ENCODE measurements around the gene CSNK2A1.
"Not testable (repeated sequence)": the region's sequence is repeated elsewhere in the genome, so short reads cannot be mapped to it uniquely, and the experiment has no call there.

Gene CSNK2A1

DNA sequence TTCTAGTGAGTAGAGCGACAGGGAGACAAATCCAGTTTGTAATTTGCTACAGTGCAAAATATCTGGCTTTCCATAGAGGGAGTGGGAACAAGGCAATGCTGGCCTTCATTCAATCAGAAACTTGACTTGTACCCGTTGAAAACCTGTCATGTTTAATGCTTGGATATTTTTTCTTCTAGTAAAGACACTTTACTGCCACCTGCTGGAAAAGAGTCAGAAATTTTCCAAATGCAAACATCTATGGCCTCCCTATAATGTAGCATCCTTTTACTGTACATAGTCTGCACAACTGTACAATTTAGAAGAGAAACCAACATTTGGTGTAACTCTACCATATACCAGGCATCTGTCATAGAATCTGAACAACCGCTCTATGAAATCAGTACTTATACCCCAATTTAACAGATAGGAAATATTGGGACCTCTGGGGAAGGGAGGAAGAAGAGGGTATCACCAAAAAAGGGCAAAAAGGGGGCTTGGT, 64.6 kb downstream of the CSNK2A1 start:
- Histone ChIP-seq H3K9ac (ENCODE audit: low read depth, low read length) (peak overlapping the region; percentile 31), H3K27me3 (ENCODE audit: control insufficient read depth, insufficient read depth, low read length) (no peaks in the 10 kb centered on the region), H3K9me3 (replicated peaks; ENCODE audit: low read length) (no peaks in the 10 kb centered on the region), H3K4me2 (ENCODE audit: low read length) (peak overlapping the region; percentile 60), H3K36me3 (ENCODE audit: insufficient read depth, low read length) (peaks cover 38% of the 10 kb centered on the region), H3K4me3 (ENCODE audit: low read length) (no peak overlapping the region), H3K4me1 (ENCODE audit: control insufficient read depth, insufficient read depth, low read length) (peaks cover 29% of the 10 kb centered on the region)

GRCh38 chr20:478010-478948, 65.3 kb downstream of the CSNK2A1 start:
- Histone ChIP-seq H3K36me3 (ENCODE audit: insufficient read depth, low read length) (peaks cover 32% of the 10 kb centered on the region), H3K27me3 (ENCODE audit: control insufficient read depth, insufficient read depth, low read length) (no peaks in the 10 kb centered on the region)

DNA sequence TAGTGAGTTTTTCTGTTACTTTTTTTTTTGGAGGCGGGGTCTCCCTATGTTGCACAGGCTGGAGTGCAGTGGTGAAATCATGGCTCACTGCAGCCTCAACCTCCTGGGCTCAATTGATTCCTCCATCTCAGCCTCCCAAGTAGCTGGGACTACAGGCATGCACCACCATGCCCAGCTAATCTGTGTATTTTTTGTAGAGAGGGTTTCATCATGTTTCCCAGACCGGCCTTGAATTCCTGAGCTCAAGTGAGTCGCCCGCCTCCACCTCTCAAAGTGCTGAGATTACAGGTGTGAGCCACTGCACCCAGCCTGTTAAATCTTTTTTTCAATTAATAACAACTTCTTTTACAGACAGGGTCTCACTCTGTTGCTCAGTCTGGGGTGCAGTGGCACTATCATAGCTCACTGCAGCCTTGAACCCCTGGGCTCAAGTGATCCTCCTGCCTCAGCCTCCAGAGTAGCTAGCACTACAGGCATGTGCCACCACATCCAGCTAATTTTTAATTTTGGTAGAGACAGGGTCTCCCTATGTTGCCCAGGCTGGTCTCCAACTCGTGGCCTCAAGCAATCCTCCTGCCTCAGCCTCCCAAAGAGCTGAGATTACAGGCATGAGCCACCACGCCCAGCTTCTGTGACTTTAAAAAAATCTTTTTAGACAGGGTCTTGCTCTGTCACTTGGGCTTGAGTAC, 66.9 kb downstream of the CSNK2A1 start:
- peaks cover 26% of the 10 kb centered on the region for H3K4me1 ChIP-seq (ENCODE audit: control insufficient read depth, insufficient read depth, low read length)
- peaks cover 21% of the 10 kb centered on the region for H3K36me3 ChIP-seq (ENCODE audit: insufficient read depth, low read length)
- not testable (repeated sequence) for H3K4me2 ChIP-seq (ENCODE audit: low read length); H3K4me3 ChIP-seq (ENCODE audit: low read length); H3K27me3 ChIP-seq (ENCODE audit: control insufficient read depth, insufficient read depth, low read length); H3K9me3 ChIP-seq (replicated peaks; ENCODE audit: low read length); H3K9ac ChIP-seq (ENCODE audit: low read depth, low read length)

More at GRCh38 chr20:478010-478948, 65.3 kb downstream of the CSNK2A1 start:
- Histone ChIP-seq H3K9ac (ENCODE audit: low read depth, low read length) (peak overlapping the region; percentile 6), H3K4me3 (ENCODE audit: low read length) (no peak overlapping the region), H3K4me2 (ENCODE audit: low read length) (peak overlapping the region; percentile 4), H3K4me1 (ENCODE audit: control insufficient read depth, insufficient read depth, low read length) (peaks cover 26% of the 10 kb centered on the region), H3K9me3 (replicated peaks; ENCODE audit: low read length) (no peaks in the 10 kb centered on the region)

GRCh38 chr20:475463-476357, 67.9 kb downstream of the CSNK2A1 start:
- Histone ChIP-seq H3K9me3 (replicated peaks; ENCODE audit: low read length) (no peaks in the 10 kb centered on the region), H3K4me1 (ENCODE audit: control insufficient read depth, insufficient read depth, low read length) (peaks cover 26% of the 10 kb centered on the region), H3K4me2 (ENCODE audit: low read length) (no peak overlapping the region), H3K4me3 (ENCODE audit: low read length) (no peak overlapping the region), H3K27me3 (ENCODE audit: control insufficient read depth, insufficient read depth, low read length) (no peaks in the 10 kb centered on the region), H3K9ac (ENCODE audit: low read depth, low read length) (no peak overlapping the region), H3K36me3 (ENCODE audit: insufficient read depth, low read length) (peaks cover 18% of the 10 kb centered on the region)

DNA sequence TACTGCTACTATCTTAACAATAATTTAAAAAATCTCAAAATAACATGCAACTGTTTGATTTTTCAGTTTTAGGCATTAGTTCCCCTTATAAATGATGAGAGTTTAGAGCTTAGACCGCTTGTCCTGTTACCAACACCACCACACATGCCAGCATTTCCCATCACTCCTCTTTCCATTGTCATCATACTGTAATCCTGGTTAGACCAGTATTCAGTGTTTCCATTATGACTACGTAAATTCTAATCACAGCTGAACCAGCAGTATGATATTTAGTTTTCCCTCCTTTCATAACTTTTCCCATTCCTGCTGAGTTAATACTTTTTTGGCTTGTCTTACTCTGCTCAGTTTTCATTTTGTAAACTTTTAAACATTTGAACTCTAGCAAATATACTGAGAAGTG, 69.0 kb downstream of the CSNK2A1 start:
- H3K4me3 ChIP-seq (ENCODE audit: low read length): no peak overlapping the region
- peaks cover 18% of the 10 kb centered on the region for H3K36me3 ChIP-seq (ENCODE audit: insufficient read depth, low read length)
- peaks cover 18% of the 10 kb centered on the region for H3K4me1 ChIP-seq (ENCODE audit: control insufficient read depth, insufficient read depth, low read length)
- H3K4me2 ChIP-seq (ENCODE audit: low read length): no peak overlapping the region
- no peaks in the 10 kb centered on the region for H3K9me3 ChIP-seq (replicated peaks; ENCODE audit: low read length)
- H3K27me3 ChIP-seq (ENCODE audit: control insufficient read depth, insufficient read depth, low read length): peaks cover 2% of the 10 kb centered on the region
- no peak overlapping the region for H3K9ac ChIP-seq (ENCODE audit: low read depth, low read length)

- no peak overlapping the region for H3K9ac ChIP-seq (ENCODE audit: low read depth, low read length)
- H3K36me3 ChIP-seq (ENCODE audit: insufficient read depth, low read length): peaks cover 16% of the 10 kb centered on the region
- peaks cover 2% of the 10 kb centered on the region for H3K27me3 ChIP-seq (ENCODE audit: control insufficient read depth, insufficient read depth, low read length)
- peaks cover 4% of the 10 kb centered on the region for H3K9me3 ChIP-seq (replicated peaks; ENCODE audit: low read length)
- peaks cover 1% of the 10 kb centered on the region for H3K4me1 ChIP-seq (ENCODE audit: control insufficient read depth, insufficient read depth, low read length)
- no peak overlapping the region for H3K4me2 ChIP-seq (ENCODE audit: low read length)
- H3K4me3 ChIP-seq (ENCODE audit: low read length): no peak overlapping the region
Measured at GRCh38 chr20:472889-473292, 70.7 kb downstream of the CSNK2A1 start.

GRCh38 chr20:472137-472846, 71.3 kb downstream of the CSNK2A1 start:
- Histone ChIP-seq H3K4me2 (ENCODE audit: low read length) (no peak overlapping the region), H3K4me3 (ENCODE audit: low read length) (no peak overlapping the region), H3K36me3 (ENCODE audit: insufficient read depth, low read length) (peaks cover 10% of the 10 kb centered on the region), H3K27me3 (ENCODE audit: control insufficient read depth, insufficient read depth, low read length) (peaks cover 2% of the 10 kb centered on the region), H3K9ac (ENCODE audit: low read depth, low read length) (no peak overlapping the region), H3K9me3 (replicated peaks; ENCODE audit: low read length) (peaks cover 4% of the 10 kb centered on the region), H3K4me1 (ENCODE audit: control insufficient read depth, insufficient read depth, low read length) (no peaks in the 10 kb centered on the region)

GRCh38 chr20:469746-470490, 73.7 kb downstream of the CSNK2A1 start:
- Histone ChIP-seq H3K4me1 (ENCODE audit: control insufficient read depth, insufficient read depth, low read length) (no peaks in the 10 kb centered on the region), H3K4me3 (ENCODE audit: low read length) (no peak overlapping the region), H3K27me3 (ENCODE audit: control insufficient read depth, insufficient read depth, low read length) (peaks cover 2% of the 10 kb centered on the region), H3K36me3 (ENCODE audit: insufficient read depth, low read length) (no peaks in the 10 kb centered on the region), H3K9me3 (replicated peaks; ENCODE audit: low read length) (peaks cover 4% of the 10 kb centered on the region), H3K4me2 (ENCODE audit: low read length) (no peak overlapping the region), H3K9ac (ENCODE audit: low read depth, low read length) (no peak overlapping the region)

GRCh38 chr20:467755-468154, 75.8 kb downstream of the CSNK2A1 start:
- Histone ChIP-seq H3K4me1 (ENCODE audit: control insufficient read depth, insufficient read depth, low read length) (peaks cover 3% of the 10 kb centered on the region), H3K27me3 (ENCODE audit: control insufficient read depth, insufficient read depth, low read length) (peaks cover 2% of the 10 kb centered on the region), H3K9me3 (replicated peaks; ENCODE audit: low read length) (peaks cover 4% of the 10 kb centered on the region), H3K4me2 (ENCODE audit: low read length) (no peak overlapping the region), H3K36me3 (ENCODE audit: insufficient read depth, low read length) (no peaks in the 10 kb centered on the region), H3K4me3 (ENCODE audit: low read length) (no peak overlapping the region), H3K9ac (ENCODE audit: low read depth, low read length) (no peak overlapping the region)

Measured in skeletal muscle satellite cell (primary cell).